ENCODE data around the gene GDI1.

GRCh38 chrX:154440623-154441357 is 3.8 kb downstream of the GDI1 start:
- TF ChIP-seq CTCF (IDR thresholded peaks at IDR 0.05; ENCODE audit: low read depth, low read length) (no peak), MAX (IDR thresholded peaks at IDR 0.05; ENCODE audit: low read depth, low read length) (no peak), POLR2A (IDR thresholded peaks at IDR 0.05; ENCODE audit: extremely low read depth, insufficient read length) (no peak), MYC (IDR thresholded peaks at IDR 0.05; ENCODE audit: low read depth, low read length) (no peak)

Measured in NB4 (cell line).